Upper lobe of left lung (tissue), 6 donors: ENCODE results near the gene NOL4L. TPM values are rescaled to one million over a fixed set of nuclear protein-coding genes. Genes with fewer than 3 reads are reported as not detected.

Experiments used
- ATAC-seq, 2 donors: fragments of 200-7000 bp; cut with Tn5 transposase; one replicate each; pipeline ENCODE4 v1.9.1; 2022; ENCODE audit warnings: mild to moderate bottlenecking in 2 of 2, moderate library complexity in 2 of 2; ENCODE audit not compliant: low FRiP score in 2 of 2
- DNase-seq, 2 donors: peaks; one replicate each; pipeline ENCODE4 v3.0.0-alpha.2; 2019 to 2020
- H3K27ac ChIP-seq, 4 donors: fragments of 200-600 bp; sonication (generic); one replicate each; pipeline ENCODE4 v1.5.1; 2016 to 2019
- H3K27me3 ChIP-seq, 4 donors: fragments of 200-600 bp; sonication (generic); one replicate each; pipeline ENCODE4 v1.5.1; 2017 to 2019
- H3K36me3 ChIP-seq, 4 donors: fragments of 200-600 bp; sonication (generic); one replicate each; pipeline ENCODE4 v1.5.1; 2016 to 2019
- H3K4me1 ChIP-seq, 4 donors: fragments of 200-600 bp; sonication (generic); one replicate each; pipeline ENCODE4 v1.5.1; 2018 to 2019
- H3K4me3 ChIP-seq, 4 donors: fragments of 200-600 bp; sonication (generic); one replicate each; pipeline ENCODE4 v1.5.1; 2017 to 2019; ENCODE audit warnings: mild to moderate bottlenecking in 2 of 4, moderate library complexity in 1 of 4
- H3K9me3 ChIP-seq, 4 donors: fragments of 200-600 bp; sonication (generic); one replicate each; pipeline ENCODE4 v1.5.1; 2018 to 2019
- CTCF ChIP-seq, 6 experiments: fragments of 450-650 bp in 4 of 6; fragments of 200-600 bp in 2 of 6; sonication (generic) in 2 of 6; IDR thresholded peaks; one replicate each; pipeline ENCODE4 v1.5.1; 2016 to 2019; ENCODE audit warnings: antibody characterized with exemption in 6 of 6
- EP300 ChIP-seq, 4 donors: sonication (generic); formaldehyde crosslinking; IDR thresholded peaks; one replicate each; pipeline ENCODE4 v1.5.1; 2017; ENCODE audit warnings: antibody characterized with exemption in 4 of 4, control low read depth in 2 of 4
- POLR2A ChIP-seq, 4 donors: fragments of 450-650 bp; IDR thresholded peaks; one replicate each; pipeline ENCODE4 v1.5.1; 2016 to 2017; ENCODE audit warnings: antibody characterized with exemption in 4 of 4, mild to moderate bottlenecking in 2 of 4
- POLR2AphosphoS5 ChIP-seq, 2 donors: sonication (generic); formaldehyde crosslinking; IDR thresholded peaks; one replicate each; pipeline ENCODE4 v1.5.1; 2017; ENCODE audit warnings: antibody characterized with exemption in 2 of 2
- WGBS, 2 donors: methylation state at CpG; one replicate each; pipeline ENCODE4 v1.1.5; 2017 to 2018; 5-methylcytosine and 5-hydroxymethylcytosine counted together
- total RNA-seq, 6 donors: library from RNA; depleted of rRNA in 4 of 6; stranded (reverse); fragments of >200 nt in 4 of 6; gene quantifications; one replicate each; pipeline versions ENCODE4 v1.1.0 to v1.2.1, GENCODE V29; 2016 to 2021
- donor health status: DM: no; HTN: no; CAD: no; lungs with moderate emphysema.
- donor health status: DM: no; HTN: yes; CAD: no; lungs with severe emphysema.

NOL4L gene
- total RNA-seq, 6 donors from 2014 or later = 13.4 to 40.2 (median 19.0) TPM

DNA sequence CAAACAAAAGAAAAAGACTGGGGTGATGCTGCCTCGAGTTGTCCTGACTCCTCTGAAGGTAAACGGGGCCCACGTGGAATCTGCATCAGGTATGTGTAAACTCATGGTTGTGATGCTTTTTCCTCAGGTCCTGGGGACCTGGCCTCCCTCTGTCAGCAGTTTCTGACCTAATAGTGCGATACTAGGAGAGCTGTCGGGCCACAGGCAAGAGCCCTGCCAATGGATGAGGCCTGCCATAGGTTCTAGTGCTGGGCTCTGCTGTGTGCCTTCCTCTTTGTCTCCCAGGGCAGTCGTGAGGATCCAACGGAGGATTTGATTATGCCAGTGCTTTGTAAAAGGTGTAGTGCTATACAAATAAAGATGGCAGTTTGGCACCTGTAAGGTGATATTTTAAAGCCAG, 155.8 kb downstream of the NOL4L start:
- peaks cover 37 to 65% (median 56%) of the 10 kb centered on the region in 4 donors for H3K36me3 ChIP-seq
- no peak overlapping the region for H3K4me3 ChIP-seq
- ATAC-seq (no peak), DNase-seq (no peak)
- H3K9me3 ChIP-seq = no peaks in the 10 kb centered on the region
- WGBS, 2 donors = 84 to 95% methylated on average over 7 of the region's 7 CpGs
- no peaks in the 10 kb centered on the region for H3K27me3 ChIP-seq
- H3K27ac ChIP-seq = no peak overlapping the region
- TF ChIP-seq POLR2A (IDR thresholded peaks at IDR 0.05) (no peak), EP300 (IDR thresholded peaks at IDR 0.05) (no peak), CTCF (IDR thresholded peaks at IDR 0.05) (no peak), POLR2AphosphoS5 (IDR thresholded peaks at IDR 0.05) (no peak)
- H3K4me1 ChIP-seq = peaks cover 7 to 16% (median 14%) of the 10 kb centered on the region in 4 donors

GRCh38 chr20:32427996-32428395, 157.1 kb downstream of the NOL4L start:
- H3K4me3 ChIP-seq = no peak overlapping the region
- H3K36me3 ChIP-seq = peaks cover 27 to 51% (median 43%) of the 10 kb centered on the region in 4 donors
- WGBS, 2 donors = 92 to 97% methylated on average over 6 of the region's 6 CpGs

GRCh38 chr20:32421290-32421689, 163.8 kb downstream of the NOL4L start:
- 72 to 78% methylated on average over 2 of the region's 2 CpGs for WGBS, 2 donors
- no peak overlapping the region for H3K4me3 ChIP-seq

More at GRCh38 chr20:32427996-32428395, 157.1 kb downstream of the NOL4L start:
- no peak for DNase-seq
- Histone ChIP-seq H3K27me3 (no peaks in the 10 kb centered on the region), H3K27ac (no peak overlapping the region), H3K4me1 (peaks cover 8 to 18% (median 12%) of the 10 kb centered on the region in 4 donors), H3K9me3 (no peaks in the 10 kb centered on the region)
- TF ChIP-seq POLR2A (IDR thresholded peaks at IDR 0.05) (no peak), POLR2AphosphoS5 (IDR thresholded peaks at IDR 0.05) (no peak), EP300 (IDR thresholded peaks at IDR 0.05) (no peak), CTCF (IDR thresholded peaks at IDR 0.05) (no peak)
- no peak for ATAC-seq

DNA sequence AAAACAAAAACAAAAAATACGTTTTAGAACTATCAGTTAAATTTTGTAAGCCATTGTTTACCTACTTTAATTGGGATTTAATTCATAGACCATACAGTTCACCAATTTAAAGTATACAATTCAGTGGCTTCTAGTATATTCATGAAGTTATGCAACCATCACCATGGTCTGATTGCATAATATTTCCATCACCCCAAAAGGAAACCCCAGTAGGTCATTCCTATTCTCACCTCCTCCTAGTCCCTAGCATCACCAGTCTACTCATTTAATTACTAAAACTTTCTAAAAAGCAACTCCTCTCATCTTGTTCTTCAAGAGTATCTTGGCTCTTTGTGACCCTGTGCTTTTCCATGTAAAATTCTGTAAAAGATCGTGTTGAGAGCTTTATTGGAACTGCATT, 166.8 kb downstream of the NOL4L start:
- H3K4me3 ChIP-seq = no peak overlapping the region
- TF ChIP-seq POLR2A (IDR thresholded peaks at IDR 0.05) (no peak), EP300 (IDR thresholded peaks at IDR 0.05) (no peak), CTCF (IDR thresholded peaks at IDR 0.05) (no peak), POLR2AphosphoS5 (IDR thresholded peaks at IDR 0.05) (no peak)
- DNase-seq = no peak
- no peak for ATAC-seq
- H3K4me1 ChIP-seq = peaks cover 0 to 22% (median 8%) of the 10 kb centered on the region in 4 donors
- H3K36me3 ChIP-seq = no peaks in the 10 kb centered on the region
- H3K9me3 ChIP-seq = no peaks in the 10 kb centered on the region
- WGBS, 2 donors = 82 to 91% methylated on average over 2 of the region's 2 CpGs
- no peak overlapping the region for H3K27ac ChIP-seq
- H3K27me3 ChIP-seq = no peaks in the 10 kb centered on the region

More at GRCh38 chr20:32421290-32421689, 163.8 kb downstream of the NOL4L start:
- no peaks in the 10 kb centered on the region for H3K36me3 ChIP-seq
- H3K9me3 ChIP-seq = no peaks in the 10 kb centered on the region
- no peak for TF ChIP-seq CTCF (IDR thresholded peaks at IDR 0.05)
- no peak for TF ChIP-seq POLR2AphosphoS5 (IDR thresholded peaks at IDR 0.05)
- no peak for TF ChIP-seq EP300 (IDR thresholded peaks at IDR 0.05)
- TF ChIP-seq POLR2A (IDR thresholded peaks at IDR 0.05) = no peak
- H3K4me1 ChIP-seq = peaks cover 0 to 12% (median 3%) of the 10 kb centered on the region in 4 donors
- ATAC-seq (no peak), DNase-seq (no peak)
- no peak overlapping the region for H3K27ac ChIP-seq
- H3K27me3 ChIP-seq = no peaks in the 10 kb centered on the region

DNA sequence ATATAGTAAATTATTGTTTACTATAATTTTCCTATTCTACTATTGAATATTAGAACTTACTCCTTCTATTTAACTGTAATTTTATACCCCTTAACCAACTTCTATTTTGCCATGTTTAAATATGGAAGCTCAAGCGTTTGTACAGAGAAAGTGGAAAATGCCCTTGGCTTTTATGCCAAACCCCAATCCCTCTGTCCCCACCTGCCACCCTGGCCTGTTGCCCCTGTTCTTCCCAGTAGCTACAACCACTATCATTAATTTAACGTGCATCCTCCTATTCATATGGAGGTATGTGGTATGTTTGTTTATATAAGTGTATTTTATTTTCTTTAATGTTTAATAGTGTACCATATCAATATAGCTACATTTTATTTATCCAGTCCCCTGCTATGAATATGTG, 168.9 kb downstream of the NOL4L start:
- WGBS, 2 donors = 80 to 87% methylated on average over 2 of the region's 2 CpGs
- Histone ChIP-seq H3K27ac (no peak overlapping the region), H3K4me1 (peaks cover 4 to 20% (median 11%) of the 10 kb centered on the region in 4 donors), H3K9me3 (no peaks in the 10 kb centered on the region), H3K36me3 (no peaks in the 10 kb centered on the region), H3K4me3 (no peak overlapping the region), H3K27me3 (no peaks in the 10 kb centered on the region)
- no peak for DNase-seq
- no peak for ATAC-seq
- TF ChIP-seq POLR2A (IDR thresholded peaks at IDR 0.05) (no peak), CTCF (IDR thresholded peaks at IDR 0.05) (no peak), POLR2AphosphoS5 (IDR thresholded peaks at IDR 0.05) (no peak), EP300 (IDR thresholded peaks at IDR 0.05) (no peak)
